ENCODE data around the gene IPO11. TPM values are rescaled to one million over a fixed set of nuclear protein-coding genes. Genes with fewer than 3 reads are reported as not detected.

The IPO11 gene
- total and polyA plus RNA-seq, 2 of the 4 experiments (the other 2 are of a cell fraction): 12.6 to 40.0 TPM

- H3K4ac ChIP-seq (ENCODE audit: low read depth, low read length): no peak overlapping the region
- no peak overlapping the region for H3K4me3 ChIP-seq (ENCODE audit: insufficient read depth, low read depth, low read length)
- H3K18ac ChIP-seq (ENCODE audit: low read depth, low read length): no peak overlapping the region
- DNase-seq (no peak), ATAC-seq (ENCODE audit: low read depth) (no peak)
- no peak overlapping the region for H4K5ac ChIP-seq (ENCODE audit: low read depth, low read length)
- TF ChIP-seq CTCF (conservative IDR thresholded peaks at IDR 0.05; ENCODE audit: low read depth, low read length) (no peak), FOS (IDR thresholded peaks at IDR 0.05; ENCODE audit: low read depth, low read length) (no peak), SMC3 (IDR thresholded peaks at IDR 0.05; ENCODE audit: low read depth, low read length) (no peak), NFE2L2 (IDR thresholded peaks at IDR 0.05; ENCODE audit: low read depth, low read length) (no peak), CHD1 (IDR thresholded peaks at IDR 0.05; ENCODE audit: low read depth, low read length) (no peak), MAZ (IDR thresholded peaks at IDR 0.05; ENCODE audit: borderline replicate concordance, low read depth, low read length) (no peak), RCOR1 (IDR thresholded peaks at IDR 0.05; ENCODE audit: insufficient replicate concordance, low read length) (no peak), BHLHE40 (IDR thresholded peaks at IDR 0.05; ENCODE audit: low read depth, low read length) (no peak), RFX5 (IDR thresholded peaks at IDR 0.05; ENCODE audit: low read depth, low read length) (no peak), RAD21 (IDR thresholded peaks at IDR 0.05; ENCODE audit: low read length) (no peak), MAFK (IDR thresholded peaks at IDR 0.05; ENCODE audit: low read depth, low read length) (no peak), CEBPB (IDR thresholded peaks at IDR 0.05; ENCODE audit: low read depth, low read length) (no peak), MXI1 (IDR thresholded peaks at IDR 0.05; ENCODE audit: borderline replicate concordance, low read depth, low read length) (no peak), POLR2A (IDR thresholded peaks at IDR 0.05; ENCODE audit: low read depth, low read length) (no peak), USF2 (IDR thresholded peaks at IDR 0.05; ENCODE audit: low read depth, low read length) (no peak)
- TF ChIP-seq, protein P1, sequence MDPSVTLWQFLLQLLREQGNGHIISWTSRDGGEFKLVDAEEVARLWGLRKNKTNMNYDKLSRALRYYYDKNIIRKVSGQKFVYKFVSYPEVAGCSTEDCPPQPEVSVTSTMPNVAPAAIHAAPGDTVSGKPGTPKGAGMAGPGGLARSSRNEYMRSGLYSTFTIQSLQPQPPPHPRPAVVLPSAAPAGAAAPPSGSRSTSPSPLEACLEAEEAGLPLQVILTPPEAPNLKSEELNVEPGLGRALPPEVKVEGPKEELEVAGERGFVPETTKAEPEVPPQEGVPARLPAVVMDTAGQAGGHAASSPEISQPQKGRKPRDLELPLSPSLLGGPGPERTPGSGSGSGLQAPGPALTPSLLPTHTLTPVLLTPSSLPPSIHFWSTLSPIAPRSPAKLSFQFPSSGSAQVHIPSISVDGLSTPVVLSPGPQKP (IDR thresholded peaks at IDR 0.05; ENCODE audit: borderline replicate concordance, low read depth, low read length): no peak
- H3K79me1 ChIP-seq (ENCODE audit: low read depth in 1 of 2, low read length in 2 of 2): no peaks in the 10 kb centered on the region; a peak in 1 of 4 replicates
- no peak overlapping the region for H2BK20ac ChIP-seq (ENCODE audit: low read depth, low read length)
- no peak overlapping the region for H2AFZ ChIP-seq (replicated peaks; ENCODE audit: low read length, poor library complexity)
- H3K23ac ChIP-seq (ENCODE audit: low read depth, low read length): no peak overlapping the region
- H2BK120ac ChIP-seq (ENCODE audit: low read depth, low read length): no peak overlapping the region
- CTCF ChIA-PET: no interaction called here
- POLR2A ChIA-PET (ENCODE audit: unreplicated experiment): no interaction called here
- H3K36me3 ChIP-seq (ENCODE audit: control insufficient read depth, insufficient read depth, low read length): peaks cover 1% of the 10 kb centered on the region; the same call in 1 of the 2 replicates
- intact Hi-C loops (cut with micrococcal nuclease) (no loop called here), in situ Hi-C loops (cut with MboI; ENCODE audit: low sequenced_read_pairs) (no loop called here), dilution Hi-C loops (cut with HindIII; ENCODE audit: low sequenced_read_pairs, unreplicated experiment) (no loop called here)
- no peak overlapping the region for H2AK9ac ChIP-seq (replicated peaks; ENCODE audit: low read depth, low read length, poor library complexity)
- no CpG with 5 or more reads among the region's 1 CpG for WGBS, 2 experiments (ENCODE audit: extremely low coverage in 2 of 2, insufficient read length in 1 of 2)
- no peaks in the 10 kb centered on the region for H3K9me1 ChIP-seq (ENCODE audit: insufficient read depth, low read length)
- no peak overlapping the region for H3K56ac ChIP-seq (ENCODE audit: extremely low read depth, insufficient read depth, low read length)
- H4K20me1 ChIP-seq (ENCODE audit: insufficient read depth, low read length): no peaks in the 10 kb centered on the region
- H2BK15ac ChIP-seq (ENCODE audit: low read depth, low read length): no peak overlapping the region
- H3K4me1 ChIP-seq (ENCODE audit: control insufficient read depth, insufficient read depth, low read length): no peaks in the 10 kb centered on the region
- no peaks in the 10 kb centered on the region for H3K27me3 ChIP-seq (ENCODE audit: control insufficient read depth, insufficient read depth, low read length)
- H3K4me2 ChIP-seq (ENCODE audit: low read depth, low read length): no peak overlapping the region
- no peaks in the 10 kb centered on the region for H3K9me3 ChIP-seq (ENCODE audit: control insufficient read depth, insufficient read depth, low read length)
- H2AK5ac ChIP-seq (ENCODE audit: low read depth, low read length): no peak overlapping the region
- no peak overlapping the region for H3K9ac ChIP-seq (ENCODE audit: low read depth, low read length)
- no peak overlapping the region for H2BK5ac ChIP-seq (ENCODE audit: low read depth, low read length, poor library complexity, severe bottlenecking)
- H3K27ac ChIP-seq (ENCODE audit: insufficient read depth, low read length): no peak overlapping the region
- no peak overlapping the region for H4K8ac ChIP-seq (ENCODE audit: low read depth in 2 of 2, low read length in 2 of 2)
- H4K91ac ChIP-seq (ENCODE audit: insufficient read depth, low read depth, low read length): no peak overlapping the region
- no peak overlapping the region for H3K14ac ChIP-seq (replicated peaks; ENCODE audit: low read depth, low read length)
- no TSS peak for BruUV-seq (replicated peaks)
Observed at GRCh38 chr5:62577488-62577887, 164.9 kb downstream of the IPO11 start.

Measured in IMR-90 (cell line).